ENCODE measurements around the gene HES5. TPM values are rescaled to one million over a fixed set of nuclear protein-coding genes. Genes with fewer than 3 reads are reported as not detected.

The HES5 gene
- total and polyA plus RNA-seq, 2 experiments from 2014 or later = 0.16 to 0.21 TPM

- H3K4me2 ChIP-seq = no peak overlapping the region
- Mint-ChIP-seq H3K4me3 (no peak overlapping the region), H3K4me1 (no peaks in the 10 kb centered on the region), H3K27me3 (ENCODE audit: insufficient read depth, low read depth, poor library complexity) (peaks cover 16% of the 10 kb centered on the region), H3K27ac (no peak overlapping the region), H3K36me3 (ENCODE audit: low read depth) (no peaks in the 10 kb centered on the region), H3K9me3 (no peaks in the 10 kb centered on the region)
- no peaks in the 10 kb centered on the region for H4K20me1 ChIP-seq (replicated peaks; ENCODE audit: insufficient read depth)
- no peaks in the 10 kb centered on the region for H3F3A ChIP-seq (replicated peaks; ENCODE audit: low read depth)
- no peak for ATAC-seq
- no peaks in the 10 kb centered on the region for H3K79me2 ChIP-seq (replicated peaks; ENCODE audit: insufficient read depth)
- H3K4me1 ChIP-seq (ENCODE audit: insufficient read depth) = no peaks in the 10 kb centered on the region
- H3K4me3 ChIP-seq = no peak overlapping the region
- H3K36me3 ChIP-seq (ENCODE audit: insufficient read depth) = no peaks in the 10 kb centered on the region
- H2AFZ ChIP-seq = no peak overlapping the region
- TF ChIP-seq EZH2phosphoT487 (IDR thresholded peaks at IDR 0.05; ENCODE audit: unreplicated experiment) (no peak), NANOG (IDR thresholded peaks at IDR 0.05; ENCODE audit: borderline replicate concordance) (no peak), REST (IDR thresholded peaks at IDR 0.05; ENCODE audit: unreplicated experiment) (no peak), ZNF331 (CRISPR knock-in tag; IDR thresholded peaks at IDR 0.05; ENCODE audit: low read depth) (no peak), JUNB (IDR thresholded peaks at IDR 0.05; ENCODE audit: unreplicated experiment) (no peak), POLR2AphosphoS5 (IDR thresholded peaks at IDR 0.05; ENCODE audit: low read depth) (no peak), ZNF114 (CRISPR knock-in tag; IDR thresholded peaks at IDR 0.05) (no peak), ZNF462 (CRISPR knock-in tag; IDR thresholded peaks at IDR 0.05) (no peak), EZH2 (IDR thresholded peaks at IDR 0.05; ENCODE audit: low read depth, unreplicated experiment) (no peak), ETS1 (IDR thresholded peaks at IDR 0.05) (no peak), STAT1 (IDR thresholded peaks at IDR 0.05; ENCODE audit: unreplicated experiment) (no peak), CTCF (conservative IDR thresholded peaks at IDR 0.05; ENCODE audit: low read depth in 2 of 2) (no peak)
- H3K27me3 ChIP-seq (ENCODE audit: insufficient read depth) = no peaks in the 10 kb centered on the region
- H3K9me2 ChIP-seq (ENCODE audit: insufficient read depth) = no peaks in the 10 kb centered on the region
- no peak overlapping the region for H3K27ac ChIP-seq (ENCODE audit: low read depth)
- DNase-seq (ENCODE audit: low spot score) = no peak
Measured at GRCh38 chr1:2496746-2497145, 33.3 kb downstream of the HES5 start.
